HTR-8/SVneo (cell line): ENCODE results near the gene C16orf95.

Experiments
- DNase-seq: peaks from one replicate; pipeline ENCODE4 v3.0.0; 2011; ENCODE audit warnings: low spot score, mixed read lengths; ENCODE audit not compliant: insufficient read length
- FAIRE-seq: peaks from 2 replicates; lab custom pipeline; 2011; peaks lifted over from hg19 to GRCh38; lab: Jason Lieb, UNC

Gene C16orf95

DNA sequence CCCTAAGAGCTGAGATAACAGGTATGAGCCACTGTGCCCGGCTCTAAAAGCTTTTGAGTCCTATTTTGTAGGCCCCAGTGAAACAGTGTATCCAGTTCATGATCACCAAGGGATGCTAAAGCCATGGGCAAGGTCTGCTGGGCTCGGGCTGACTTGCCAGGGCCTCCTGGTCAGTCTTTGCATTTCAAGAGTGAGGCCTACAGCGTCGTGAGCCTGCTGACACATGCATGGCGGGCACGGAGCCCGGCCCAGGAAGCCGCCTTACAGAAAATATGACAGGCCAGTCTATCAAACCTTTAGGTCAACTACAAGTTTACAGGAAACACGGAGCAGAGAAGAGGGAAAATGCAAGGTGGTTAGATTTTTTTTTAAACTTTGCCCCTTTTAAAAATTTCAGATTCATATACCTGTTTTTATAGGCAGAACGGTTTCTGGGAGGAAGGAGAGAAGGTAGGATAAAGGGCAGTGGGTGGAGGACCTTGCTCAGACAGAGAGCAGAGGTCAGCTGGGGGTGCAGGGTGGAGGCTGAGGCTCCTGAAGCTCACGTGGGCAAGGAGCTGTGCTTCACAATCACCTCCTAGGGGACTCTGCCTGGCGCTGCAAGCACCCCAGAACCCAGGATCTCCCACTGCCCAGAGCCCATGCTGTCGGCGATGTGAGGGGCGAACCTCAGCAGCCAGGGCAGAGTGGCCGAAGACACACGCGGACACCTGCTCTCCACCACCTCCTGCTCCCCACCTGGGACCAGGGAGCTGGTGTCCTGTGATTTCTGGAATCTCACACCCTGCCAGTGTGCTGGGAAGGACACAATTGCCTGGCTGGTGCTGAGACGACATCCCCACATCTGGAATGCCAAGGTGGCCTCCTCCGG, 21.3 kb downstream of the C16orf95 start:
- no peak for FAIRE-seq

DNA sequence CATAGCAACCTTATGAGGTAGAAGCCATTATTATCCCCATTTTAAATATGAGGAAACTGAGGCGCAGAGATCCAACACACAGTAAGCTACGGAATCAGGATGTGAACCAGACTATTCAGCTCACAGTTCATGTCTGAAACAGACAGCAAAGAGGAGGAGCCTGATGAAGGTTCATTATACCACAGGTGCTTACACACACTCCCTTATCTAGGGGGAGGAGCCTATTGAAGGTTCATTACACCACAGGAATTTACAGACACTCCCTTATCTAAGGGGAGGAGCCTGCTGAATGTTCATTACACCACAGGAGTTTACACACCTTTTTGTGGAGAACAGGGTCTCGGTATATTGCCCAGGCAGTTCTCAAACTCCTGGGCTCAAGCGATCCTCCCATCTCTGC, 21.9 kb downstream of the C16orf95 start:
- DNase-seq = no peak
- no peak for FAIRE-seq

More for the DNA sequence above, 21.3 kb downstream of the C16orf95 start:
- no peak for DNase-seq

DNA sequence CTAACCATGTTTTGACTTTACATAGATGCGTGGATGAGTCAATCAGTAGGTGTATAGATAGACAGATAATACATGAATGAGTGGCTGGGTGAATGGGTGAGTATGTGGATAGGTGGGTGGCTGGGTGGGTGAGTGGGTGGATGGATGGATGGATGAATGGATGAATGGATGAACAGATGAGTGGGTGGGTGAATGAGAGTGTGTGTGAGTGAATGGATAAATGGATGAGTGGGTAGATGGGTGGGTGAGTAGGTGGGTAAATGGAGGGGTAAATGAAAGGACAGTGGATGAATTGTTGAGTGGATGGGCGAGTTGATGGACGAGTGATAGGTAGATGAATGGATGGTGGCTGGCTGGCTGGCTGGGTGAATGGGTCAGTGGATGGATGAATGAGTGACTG, 23.2 kb downstream of the C16orf95 start:
- DNase-seq (no peak), FAIRE-seq (peak; percentile 31)

DNA sequence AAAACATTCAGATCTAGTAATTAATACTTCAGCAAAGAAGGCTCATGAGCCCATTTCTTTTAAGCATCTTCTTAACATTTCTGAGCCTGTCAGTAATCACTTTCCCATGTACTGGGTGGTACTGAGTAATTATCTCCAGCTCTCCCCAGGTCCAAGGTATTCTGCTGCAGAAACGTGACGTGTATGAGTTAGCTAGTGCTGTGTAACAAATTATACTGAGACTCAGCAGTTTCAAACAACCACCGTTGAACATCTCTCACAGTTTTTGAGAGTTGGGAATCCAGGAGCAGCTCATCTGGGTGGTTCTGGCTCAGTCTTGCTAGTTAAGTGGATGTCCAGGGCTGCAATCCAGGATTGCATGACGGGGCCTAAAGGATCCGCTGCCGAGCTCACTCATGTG, 25.2 kb downstream of the C16orf95 start:
- no peak for FAIRE-seq
- DNase-seq = no peak

DNA sequence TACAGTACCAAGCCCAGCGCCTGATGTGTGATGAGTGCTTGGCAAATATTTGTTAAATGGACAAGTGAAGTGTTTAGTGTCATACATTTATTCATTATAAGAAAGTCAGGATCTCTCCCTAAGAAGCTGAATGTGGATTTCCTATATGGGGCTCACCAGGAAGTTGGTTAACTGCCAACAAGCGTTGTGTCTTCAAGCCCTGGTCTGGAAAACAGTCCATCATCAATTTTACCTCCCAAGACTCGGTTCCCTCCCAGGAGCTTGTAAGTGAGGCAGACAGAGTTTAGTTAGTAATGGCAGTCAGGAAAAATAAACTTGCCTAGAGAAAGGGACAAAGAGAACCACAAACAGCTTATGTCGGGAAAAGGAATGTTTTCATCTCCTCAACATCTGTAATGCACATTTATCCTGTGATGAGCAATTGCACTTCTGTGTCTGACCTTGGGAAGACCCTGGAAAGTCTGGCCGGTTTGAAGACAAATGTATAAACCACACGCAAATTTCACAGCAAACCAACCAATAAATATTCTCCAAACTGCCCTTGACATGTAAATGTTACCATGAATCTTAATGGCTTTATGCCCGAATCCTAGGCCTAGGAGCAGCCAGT, 28.3 kb downstream of the C16orf95 start:
- FAIRE-seq = no peak
- DNase-seq = no peak

DNA sequence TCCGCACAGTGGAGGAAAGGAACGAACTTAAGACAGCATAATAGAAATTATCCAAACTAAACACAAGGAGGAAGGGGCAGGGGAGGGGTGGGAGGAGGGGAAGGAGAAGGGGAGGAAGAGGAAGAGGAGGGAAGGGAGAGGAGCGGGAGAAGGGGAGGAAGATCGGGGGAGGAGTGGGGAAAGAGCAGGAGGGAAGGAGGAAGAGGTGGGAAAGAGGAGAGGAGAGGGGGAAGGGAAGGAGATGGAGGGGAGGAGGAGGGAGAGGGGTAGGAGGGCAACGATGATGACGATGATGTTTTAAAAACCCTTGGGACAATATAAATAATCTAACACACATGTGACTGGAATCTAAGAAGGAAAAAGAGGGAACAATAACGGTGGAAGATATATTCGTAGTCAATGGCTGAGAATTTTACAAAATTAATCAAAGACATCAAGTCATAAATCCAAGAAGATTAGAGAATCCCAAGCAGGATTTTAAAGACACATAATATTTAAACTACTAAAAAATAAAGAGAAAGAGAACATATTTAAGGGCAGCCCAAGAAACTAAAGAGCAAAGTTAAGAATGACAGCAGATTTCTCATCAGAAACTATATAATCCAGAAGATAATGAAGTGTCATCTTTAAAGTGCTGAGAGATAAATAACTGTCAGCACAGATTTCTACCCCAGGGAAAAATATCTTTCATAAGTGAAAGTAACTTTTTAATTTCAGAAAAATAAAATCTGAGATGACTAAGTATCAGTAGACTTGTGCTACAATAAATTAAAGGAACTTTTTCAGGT, 30.2 kb downstream of the C16orf95 start:
- DNase-seq (no peak), FAIRE-seq (no peak)

DNA sequence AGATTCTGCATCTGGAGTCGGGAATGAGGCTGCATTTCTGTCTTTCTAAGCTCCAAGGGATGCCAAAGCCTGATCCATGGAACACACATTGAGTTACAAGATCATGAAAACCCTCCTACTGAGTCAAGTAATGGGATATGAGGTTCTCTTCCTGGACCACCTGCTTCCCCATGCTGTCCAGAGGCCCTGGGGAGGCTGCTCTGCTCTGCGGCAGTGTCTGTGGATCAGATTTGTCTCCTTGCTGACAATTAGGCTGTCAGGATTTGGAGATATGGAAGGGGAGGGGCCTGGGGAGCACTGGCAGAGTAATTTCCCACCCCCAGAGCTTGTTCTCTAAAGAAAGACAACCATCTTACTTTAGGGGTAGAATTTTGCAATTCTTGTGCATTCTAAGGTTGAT, 33.0 kb downstream of the C16orf95 start:
- FAIRE-seq = no peak
- no peak for DNase-seq

DNA sequence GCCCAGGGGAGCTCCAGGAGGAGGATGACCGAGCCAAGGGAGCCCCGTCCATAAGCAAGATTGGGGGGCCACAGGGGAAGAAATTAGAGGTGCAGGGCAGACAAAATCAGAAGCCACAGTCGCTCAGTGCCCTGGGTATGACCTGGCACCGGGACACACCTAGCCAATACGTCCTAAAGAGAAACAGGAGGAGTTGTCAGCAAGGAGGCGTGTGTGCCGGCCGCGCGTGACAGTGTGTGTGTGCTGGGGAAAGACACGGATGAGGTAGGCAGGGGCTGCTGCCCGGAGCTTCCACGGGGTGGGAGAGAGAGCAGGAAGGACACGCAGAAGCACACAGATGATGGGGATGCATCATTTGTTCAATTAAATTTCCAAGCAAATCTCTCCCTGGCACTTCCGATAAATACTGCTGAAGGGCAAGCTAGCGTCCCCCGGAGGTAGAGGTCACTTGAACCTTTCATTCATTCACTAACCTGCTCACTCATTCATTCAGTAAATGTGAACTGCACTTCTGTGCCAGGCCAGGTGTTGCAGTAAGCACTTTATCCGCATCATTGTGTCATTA, 38.0 kb downstream of the C16orf95 start:
- FAIRE-seq (no peak), DNase-seq (no peak)

DNA sequence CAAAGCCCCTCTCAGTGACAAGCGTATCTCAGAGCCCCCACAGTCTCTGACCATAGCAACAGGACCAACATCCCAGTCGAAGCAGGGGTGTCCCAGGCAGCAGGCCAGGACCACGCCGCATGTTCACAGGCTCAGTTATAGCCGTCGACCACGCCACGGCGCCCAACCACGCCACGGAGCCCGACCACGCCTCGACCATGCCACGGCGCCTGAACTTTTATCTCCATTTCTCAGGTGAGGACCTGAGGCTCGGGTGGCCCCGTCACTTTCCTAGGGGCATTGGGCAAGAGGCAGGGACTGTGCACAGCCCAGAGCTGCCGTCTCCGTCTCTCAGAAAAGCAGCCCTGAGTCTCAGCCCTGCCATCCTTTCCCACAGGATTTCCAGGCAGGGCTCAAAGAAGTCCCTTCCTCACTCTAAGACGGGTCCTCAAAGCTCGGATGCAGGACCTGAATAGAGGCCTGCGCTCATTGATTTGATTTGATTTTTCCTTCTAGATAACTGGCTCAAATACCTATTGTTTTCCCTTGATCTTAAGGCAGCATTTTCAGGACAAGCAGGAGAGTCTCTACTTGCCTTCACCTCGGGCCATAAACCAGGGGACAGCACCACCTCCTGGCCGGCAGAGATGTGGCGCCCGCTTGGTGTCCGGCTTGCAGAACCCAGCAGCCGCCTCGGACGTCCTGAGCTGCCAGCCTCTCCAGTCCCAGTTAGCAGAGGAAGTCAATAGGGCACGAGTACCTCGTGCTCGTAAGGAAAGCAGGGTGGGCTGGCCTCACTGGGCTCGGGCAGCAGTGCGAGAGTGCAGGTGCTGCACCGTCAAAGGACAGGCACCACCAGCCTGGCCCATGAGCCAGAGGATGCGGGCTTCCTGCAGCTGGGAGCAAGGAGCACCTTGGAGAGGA, 38.8 kb downstream of the C16orf95 start:
- DNase-seq = peak; percentile 93
- FAIRE-seq = peak; percentile 86

DNA sequence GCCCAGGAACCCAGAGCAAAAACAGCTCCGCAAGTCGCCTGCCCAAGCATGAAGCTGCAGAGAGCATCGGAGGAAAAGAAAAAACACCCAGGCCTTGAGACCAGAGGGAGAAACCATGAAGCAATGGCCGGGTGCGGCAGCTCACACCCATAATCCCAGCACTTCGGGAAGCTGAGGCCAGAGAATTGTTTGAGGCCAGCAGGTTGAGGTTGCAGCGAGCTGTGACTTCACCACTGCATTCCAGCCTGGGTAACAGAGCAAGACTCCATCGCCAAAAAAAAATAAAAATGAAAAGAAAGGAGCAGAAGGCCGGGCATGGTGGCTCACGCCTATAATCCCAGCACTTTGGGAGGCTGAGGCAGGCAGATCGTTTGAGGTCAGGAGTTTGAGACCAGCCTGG, 40.3 kb downstream of the C16orf95 start:
- FAIRE-seq (no peak), DNase-seq (no peak)

DNA sequence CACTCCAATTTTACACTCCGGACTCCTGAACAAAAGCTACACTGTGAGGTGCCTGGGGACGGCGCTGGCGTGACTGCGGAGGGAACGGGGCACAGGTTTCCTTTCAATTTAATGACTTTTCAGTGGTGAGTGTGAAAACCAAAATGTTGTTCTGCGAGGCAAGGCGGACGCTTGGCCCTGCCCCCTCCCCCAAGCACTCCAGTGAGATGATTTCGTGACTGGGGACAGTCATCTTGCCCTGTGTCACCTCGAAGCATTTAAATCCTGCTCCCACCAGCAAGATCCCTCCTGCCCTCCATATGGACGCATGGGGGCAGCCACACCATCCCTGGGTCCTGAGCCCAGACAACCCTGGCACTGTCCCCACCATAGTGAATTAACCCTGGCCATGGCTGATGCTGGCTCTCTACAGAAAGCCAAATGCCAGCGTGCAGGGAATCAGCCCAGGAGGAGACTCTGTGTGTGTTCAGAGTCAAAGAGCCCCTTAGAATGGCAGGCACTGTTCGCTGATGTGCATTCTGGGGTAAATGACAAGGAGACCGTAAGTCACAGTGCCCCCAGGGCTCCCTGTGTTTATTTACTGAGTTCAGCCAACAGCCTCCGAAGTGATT, 41.0 kb downstream of the C16orf95 start:
- FAIRE-seq (no peak), DNase-seq (no peak)

DNA sequence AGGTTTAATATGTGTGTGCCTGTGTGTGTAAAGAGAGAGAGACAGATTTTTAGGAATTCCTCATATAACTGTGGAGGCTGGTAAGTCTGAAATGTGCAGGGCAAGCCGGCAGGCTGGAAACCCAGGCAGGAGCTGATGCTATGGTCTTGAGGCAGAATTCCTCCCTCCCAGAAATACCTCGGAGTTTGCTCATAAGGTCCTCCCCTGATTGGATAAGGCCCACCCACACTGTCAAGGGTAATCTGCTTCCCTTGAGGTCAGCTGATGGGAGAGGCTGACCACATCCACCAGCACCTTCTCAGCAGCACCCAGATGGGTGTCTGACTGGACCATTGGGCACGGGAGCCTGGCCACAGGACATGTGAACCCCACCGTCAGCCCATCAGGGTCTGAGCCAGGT, 42.4 kb downstream of the C16orf95 start:
- FAIRE-seq (peak; percentile 55), DNase-seq (no peak)

DNA sequence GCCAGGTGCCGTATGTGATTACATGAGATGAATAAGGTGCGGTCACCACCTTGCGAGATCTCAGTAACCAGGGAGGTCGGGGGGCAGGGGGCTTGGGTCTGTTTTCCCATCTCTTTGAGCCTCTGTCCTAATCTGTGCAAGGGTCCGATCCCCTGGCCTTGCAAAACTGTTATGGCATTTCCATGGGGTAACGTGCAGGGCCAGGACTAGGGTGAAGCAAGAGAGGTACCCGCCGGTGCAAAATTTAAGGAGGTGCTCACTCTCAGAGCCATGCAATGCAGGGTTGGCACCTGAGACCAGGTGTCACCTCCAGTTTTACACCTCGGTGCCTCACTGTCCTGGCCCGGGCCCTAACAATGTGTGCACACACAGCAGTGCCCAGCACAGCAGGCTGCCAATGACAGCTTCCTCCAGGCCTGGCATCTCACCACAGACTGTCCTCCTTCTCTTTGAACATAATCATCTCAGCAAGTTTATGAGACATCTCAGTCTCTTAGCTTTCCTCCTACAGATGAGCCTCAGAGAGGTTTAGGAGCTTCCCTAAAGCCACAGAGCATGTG, 43.6 kb downstream of the C16orf95 start:
- no peak for DNase-seq
- no peak for FAIRE-seq

DNA sequence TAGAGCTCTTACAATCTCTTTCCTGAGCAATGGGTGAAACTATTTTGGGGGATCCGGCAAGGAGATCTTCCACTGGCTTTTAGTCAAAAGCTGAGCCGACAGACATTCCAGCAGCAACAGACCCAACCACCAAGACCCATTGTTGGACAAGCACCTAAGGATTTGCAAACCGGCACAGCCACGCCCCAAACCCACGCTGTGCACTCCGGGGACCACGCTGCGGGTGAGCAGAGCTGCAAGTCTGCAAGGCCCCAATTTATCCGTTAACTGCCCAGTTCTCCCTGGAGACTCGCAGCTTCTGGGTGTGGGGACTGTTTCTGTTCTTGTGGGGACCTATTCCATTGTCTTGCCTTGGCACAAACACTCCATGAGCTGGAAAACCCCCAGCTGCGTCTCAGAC, 45.9 kb downstream of the C16orf95 start:
- FAIRE-seq = no peak
- DNase-seq = no peak

DNA sequence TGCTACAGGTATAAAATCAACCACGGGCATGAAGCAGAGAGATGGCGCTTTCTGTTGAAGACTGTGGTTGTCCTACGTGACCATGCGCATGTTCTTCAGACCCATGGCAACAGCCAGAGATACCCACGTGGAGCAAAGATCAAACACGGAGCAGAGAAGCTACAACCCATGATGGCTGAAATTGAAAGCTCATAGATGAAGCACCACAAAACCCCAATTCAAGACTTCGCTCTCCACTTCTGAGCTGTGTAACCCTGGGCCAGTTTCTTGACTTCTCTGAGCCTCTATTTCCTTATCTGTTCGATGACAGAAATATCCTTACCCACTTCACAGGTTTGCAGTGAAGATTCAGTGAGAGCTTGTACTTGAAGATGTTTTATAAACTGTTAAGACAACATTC, 49.6 kb downstream of the C16orf95 start:
- no peak for FAIRE-seq
- no peak for DNase-seq

DNA sequence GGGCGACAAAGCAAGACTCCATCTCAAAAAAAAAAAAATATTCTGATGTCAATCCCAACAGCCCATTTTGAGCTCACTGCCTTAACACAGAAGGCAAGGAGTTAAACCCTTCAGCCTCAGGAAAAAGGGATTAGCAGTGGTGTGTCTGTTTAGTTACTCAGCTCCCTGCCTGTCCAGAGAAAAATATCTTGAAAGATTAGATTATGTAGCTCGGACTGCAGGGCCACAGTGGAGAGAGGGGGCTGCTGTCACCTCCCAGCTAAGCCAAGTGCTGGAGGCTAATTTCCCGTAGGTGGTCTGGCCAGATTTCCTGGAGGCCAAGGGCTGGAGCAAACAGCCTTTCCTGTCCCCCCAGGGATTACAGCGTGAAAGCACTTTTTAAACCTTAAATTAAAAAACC, 50.3 kb downstream of the C16orf95 start:
- no peak for FAIRE-seq
- no peak for DNase-seq

DNA sequence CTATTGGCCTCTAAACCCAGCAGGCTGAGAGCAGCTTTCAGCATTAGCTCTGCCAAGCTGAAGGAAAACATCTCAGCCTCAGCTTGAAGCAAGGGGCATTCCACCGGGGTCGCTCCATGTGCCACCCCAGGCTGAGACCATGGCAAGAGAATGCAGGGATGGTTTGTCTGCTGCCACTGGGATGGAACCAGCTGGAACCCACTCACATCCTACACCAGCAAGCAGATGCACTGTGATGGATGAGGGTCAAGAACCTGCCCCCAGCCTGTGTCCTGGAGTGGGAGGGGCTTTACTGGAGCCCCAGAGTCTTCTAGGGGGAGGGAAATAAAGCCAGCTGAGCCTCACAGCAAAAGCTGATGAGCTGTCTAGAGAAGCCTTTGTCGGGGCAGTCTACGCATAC, 51.9 kb downstream of the C16orf95 start:
- no peak for DNase-seq
- no peak for FAIRE-seq

DNA sequence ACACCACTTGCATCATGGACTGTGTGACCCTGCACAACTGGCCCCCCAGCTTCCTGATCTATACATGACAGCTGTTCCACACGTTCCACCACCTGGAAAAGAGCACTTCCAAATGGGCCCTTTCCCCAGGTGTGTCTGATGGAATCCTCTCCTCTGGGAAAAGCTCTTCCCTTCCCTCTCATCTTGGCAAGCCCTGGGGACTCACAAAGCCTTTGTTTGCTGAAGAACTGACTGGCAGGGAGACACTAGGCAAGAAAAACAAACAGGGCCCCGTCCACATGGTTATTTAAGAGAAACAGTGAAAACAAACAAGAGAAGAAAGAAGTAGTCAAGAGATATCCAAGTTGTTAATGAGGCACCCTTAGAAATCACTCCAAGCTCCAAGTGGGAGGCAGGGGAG, 52.6 kb downstream of the C16orf95 start:
- no peak for FAIRE-seq
- DNase-seq = no peak

DNA sequence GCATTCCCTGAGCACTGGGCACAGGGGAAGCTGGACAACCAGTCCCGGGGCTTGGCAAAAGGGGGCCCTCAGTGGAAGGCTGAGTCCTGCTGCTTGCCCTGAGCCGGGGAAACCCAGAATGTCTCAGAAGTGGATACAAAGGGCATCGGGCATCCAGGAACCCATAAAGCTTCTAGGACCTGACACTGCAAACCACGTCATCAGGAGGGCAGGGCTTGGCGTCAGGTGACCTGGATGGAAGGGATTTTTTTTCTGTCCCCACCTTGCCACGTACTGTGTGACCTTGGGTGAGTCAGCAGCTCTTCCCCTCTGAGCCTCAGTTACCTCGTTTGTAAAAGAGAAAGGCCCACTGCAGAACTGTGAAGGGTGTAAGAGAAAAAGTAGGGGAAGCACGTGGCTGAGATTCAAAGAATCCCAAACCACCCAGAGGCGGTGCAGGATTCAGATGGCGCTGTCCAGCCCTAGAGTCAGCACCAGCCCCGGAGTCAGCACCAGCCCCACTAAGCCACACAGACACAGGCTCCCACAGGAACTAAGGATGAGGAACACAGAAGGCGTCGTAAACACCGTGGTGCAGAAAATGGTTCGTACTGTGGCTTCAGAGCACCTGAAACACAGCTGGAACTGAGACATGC, 53.7 kb downstream of the C16orf95 start:
- no peak for DNase-seq
- FAIRE-seq = no peak
